ENCODE measurements around the gene UQCRC1.

GRCh38 chr3:48573973-48574585, 35.4 kb downstream of the UQCRC1 start:
- no peak for TF ChIP-seq CTCF (IDR thresholded peaks at IDR 0.05; ENCODE audit: low read depth, low read length)
- TF ChIP-seq MYC (IDR thresholded peaks at IDR 0.05; ENCODE audit: low read depth, low read length) = no peak
- no peak for TF ChIP-seq POLR2A (IDR thresholded peaks at IDR 0.05; ENCODE audit: extremely low read depth, insufficient read length)
- TF ChIP-seq MAX (IDR thresholded peaks at IDR 0.05; ENCODE audit: low read depth, low read length) = no peak

All from NB4 (cell line).